Lung (tissue), 12 donors: Measurements from ENCODE around the gene THEM4. TPM values are rescaled to one million over a fixed set of nuclear protein-coding genes. Genes with fewer than 3 reads are reported as not detected.

ENCODE experiments used
- ATAC-seq: fragments of 200-7000 bp; cut with Tn5 transposase; one replicate; pipeline ENCODE4 v1.9.1; 2020; ENCODE audit warnings: moderate number of reproducible peaks; ENCODE audit not compliant: insufficient read depth, low FRiP score
- DNase-seq, 3 donors: peaks; one replicate each; pipeline ENCODE4 v3.0.0-alpha.2; 2013 to 2017
- H3K27ac ChIP-seq, 2 donors: one replicate each; pipeline ENCODE4 v1.5.1; 2013; ENCODE audit warnings: mild to moderate bottlenecking in 2 of 2, moderate library complexity in 2 of 2, control low read depth in 1 of 2, inconsistent platforms in 1 of 2, low read depth in 1 of 2, low read length in 1 of 2
- H3K27me3 ChIP-seq, 3 donors: one replicate each; pipeline ENCODE4 v1.5.1; 2013; ENCODE audit warnings: low read length in 2 of 3; ENCODE audit not compliant: control insufficient read depth in 3 of 3, insufficient read depth in 3 of 3
- H3K36me3 ChIP-seq, 4 donors: one replicate each; pipeline ENCODE4 v1.5.1; 2013; ENCODE audit warnings: low read length in 4 of 4, mild to moderate bottlenecking in 1 of 4, moderate library complexity in 1 of 4; ENCODE audit not compliant: control insufficient read depth in 4 of 4, insufficient read depth in 4 of 4
- H3K4me1 ChIP-seq, 5 donors: one replicate each; pipeline ENCODE4 v1.5.1; 2013; ENCODE audit warnings: low read length in 5 of 5, mild to moderate bottlenecking in 2 of 5, moderate library complexity in 1 of 5; ENCODE audit not compliant: control insufficient read depth in 5 of 5, insufficient read depth in 5 of 5
- H3K4me3 ChIP-seq: one replicate; pipeline ENCODE4 v1.5.1; 2013; ENCODE audit warnings: mild to moderate bottlenecking, control low read depth, moderate library complexity
- H3K9ac ChIP-seq, 2 donors: one replicate each; pipeline ENCODE4 v1.5.1; 2013; ENCODE audit warnings: low read length in 2 of 2, control low read depth in 1 of 2; ENCODE audit not compliant: insufficient read depth in 1 of 2
- H3K9me3 ChIP-seq, 4 donors: one replicate each; pipeline ENCODE4 v1.5.1; 2013; ENCODE audit warnings: low read length in 3 of 4, mild to moderate bottlenecking in 1 of 4, moderate library complexity in 1 of 4; ENCODE audit not compliant: control insufficient read depth in 4 of 4, insufficient read depth in 3 of 4
- CTCF ChIP-seq: IDR thresholded peaks from 2 replicates; pipeline ENCODE4 v1.5.1; 2012; ENCODE audit warnings: mild to moderate bottlenecking; ENCODE audit errors: control extremely low read depth, extremely low read depth
- WGBS, 2 donors: extraction: QIAGEN DNeasy Blood & Tissue Kit; methylation state at CpG; one replicate each; pipeline ENCODE4 v1.1.7; 2013; 5-methylcytosine and 5-hydroxymethylcytosine counted together
- polyA plus RNA-seq, 2 donors: library from polyadenylated mRNA; stranded (reverse); fragments of 200-250 nt; gene quantifications; one replicate each; pipeline ENCODE4 v1.2.1, GENCODE V29; 2013
- total RNA-seq, 2 donors: library from RNA; depleted of rRNA in 1 of 2; stranded (reverse); fragments of >200 nt in 1 of 2; gene quantifications; one replicate each; pipeline ENCODE4 v1.2.1, GENCODE V29; 2014 to 2021
- donor health status: control.
- donor health status: control.
- donor health status: Bipolar disorder and iron deficiency.
- donor health status: healthy.
- donor health status: DM: yes; HTN: yes; CAD: no.

Gene THEM4
- total and polyA plus RNA-seq, 4 donors: 10.3 to 15.7 (median 13.6) TPM

- DNase-seq (no peak), ATAC-seq (no peak)
- Histone ChIP-seq H3K4me1 (peaks cover 0 to 11% (median 5%) of the 10 kb centered on the region in 5 donors), H3K27me3 (peaks cover 0 to 4% (median 0%) of the 10 kb centered on the region in 3 donors), H3K27ac (no peak overlapping the region), H3K36me3 (no peaks in the 10 kb centered on the region), H3K4me3 (no peak overlapping the region), H3K9ac (no peak overlapping the region), H3K9me3 (no peaks in the 10 kb centered on the region)
- no peak for TF ChIP-seq CTCF
- WGBS, 2 donors: 71 to 72% methylated on average over 7 of the region's 7 CpGs
Observed at GRCh38 chr1:151936653-151937052, 27.3 kb upstream of the THEM4 start.

GRCh38 chr1:151935894-151936602 is 26.7 kb upstream of the THEM4 start:
- peaks cover 0 to 4% (median 0%) of the 10 kb centered on the region in 3 donors for H3K27me3 ChIP-seq
- H3K9me3 ChIP-seq: no peaks in the 10 kb centered on the region
- WGBS, 2 donors: 59 to 75% methylated on average over 2 of the region's 2 CpGs
- no peaks in the 10 kb centered on the region for H3K36me3 ChIP-seq
- no peak for ATAC-seq
- H3K4me1 ChIP-seq: peaks cover 0 to 5% (median 0%) of the 10 kb centered on the region in 5 donors
- no peak overlapping the region for H3K9ac ChIP-seq
- TF ChIP-seq CTCF: no peak
- no peak overlapping the region for H3K27ac ChIP-seq
- no peak for DNase-seq
- no peak overlapping the region for H3K4me3 ChIP-seq

- no peaks in the 10 kb centered on the region for H3K36me3 ChIP-seq
- DNase-seq (no peak), ATAC-seq (no peak)
- H3K9ac ChIP-seq: no peak overlapping the region
- H3K4me3 ChIP-seq: no peak overlapping the region
- no peak for TF ChIP-seq CTCF
- H3K4me1 ChIP-seq: peaks cover 0 to 5% (median 0%) of the 10 kb centered on the region in 5 donors
- no peaks in the 10 kb centered on the region for H3K9me3 ChIP-seq
- H3K27me3 ChIP-seq: peaks cover 0 to 4% (median 0%) of the 10 kb centered on the region in 3 donors
- H3K27ac ChIP-seq: no peak overlapping the region
- 70 to 86% methylated on average over 3 of the region's 3 CpGs for WGBS, 2 donors
Observed at GRCh38 chr1:151935154-151935553, 25.8 kb upstream of the THEM4 start.
